Gastroesophageal sphincter (tissue), 4 donors: ENCODE results near the gene SIAH3. TPM values are rescaled to one million over a fixed set of nuclear protein-coding genes. Genes with fewer than 3 reads are reported as not detected.

Source experiments
- ATAC-seq: fragments of 150-250 bp; one replicate; pipeline ENCODE4 v1.9.1; 2016; ENCODE audit warnings: mild to moderate bottlenecking, moderate library complexity
- H3K27ac ChIP-seq, 4 donors: fragments of 200-600 bp; sonication (generic) in 3 of 4; 1 replicate in 3 of 4; 2 replicates in 1 of 4; pipeline ENCODE4 v1.5.1; 2016 to 2019
- H3K27me3 ChIP-seq: fragments of 200-600 bp; sonication (generic); one replicate; pipeline ENCODE4 v1.5.1; 2019
- H3K36me3 ChIP-seq, 2 donors: fragments of 200-600 bp; sonication (generic); one replicate each; pipeline ENCODE4 v1.5.1; 2019; ENCODE audit warnings: control low read depth in 1 of 2
- H3K4me1 ChIP-seq, 3 donors: fragments of 200-600 bp; sonication (generic); 1 replicate in 2 of 3; 2 replicates in 1 of 3; pipeline ENCODE4 v1.5.1; 2016 to 2019; ENCODE audit warnings: control low read depth in 2 of 3
- H3K4me3 ChIP-seq, 2 donors: fragments of 200-600 bp; sonication (generic); one replicate each; pipeline ENCODE4 v1.5.1; 2019; ENCODE audit warnings: mild to moderate bottlenecking in 1 of 2, moderate library complexity in 1 of 2
- H3K9me3 ChIP-seq, 3 donors: fragments of 200-600 bp; sonication (generic); one replicate each; pipeline ENCODE4 v1.5.1; 2017 to 2019; ENCODE audit warnings: control low read depth in 2 of 3
- EP300 ChIP-seq: sonication (generic); formaldehyde crosslinking; IDR thresholded peaks from one replicate; pipeline ENCODE4 v1.6.1; 2017; ENCODE audit warnings: antibody characterized with exemption, mild to moderate bottlenecking
- POLR2A ChIP-seq, 2 donors: fragments of 450-650 bp; IDR thresholded peaks; one replicate each; pipeline ENCODE4 v1.6.1; 2017; ENCODE audit warnings: antibody characterized with exemption in 2 of 2, mild to moderate bottlenecking in 2 of 2, moderate library complexity in 1 of 2
- POLR2AphosphoS5 ChIP-seq: sonication (generic); formaldehyde crosslinking; IDR thresholded peaks from one replicate; pipeline ENCODE4 v1.6.1; 2017; ENCODE audit warnings: antibody characterized with exemption
- WGBS, 2 donors: methylation state at CpG; one replicate each; pipeline ENCODE4 v1.1.5; 2018; ENCODE audit warnings: low coverage in 1 of 2; 5-methylcytosine and 5-hydroxymethylcytosine counted together
- total RNA-seq, 4 donors: library from RNA; depleted of rRNA; stranded (reverse); fragments of >200 nt; gene quantifications; one replicate each; pipeline ENCODE4 v1.1.0, GENCODE V29; 2016
- TF ChIP-seq, protein P1 (sequence below), 4 experiments: fragments of 200-600 bp in 2 of 4; fragments of 450-650 bp in 2 of 4; sonication (generic) in 1 of 4; IDR thresholded peaks; one replicate each; pipeline ENCODE4 v1.5.1; 2017 to 2019; ENCODE audit warnings: antibody characterized with exemption in 4 of 4, mild to moderate bottlenecking in 2 of 4, moderate library complexity in 2 of 4

The SIAH3 gene
- total RNA-seq, 4 donors from 2014 or later: not detected

DNA sequence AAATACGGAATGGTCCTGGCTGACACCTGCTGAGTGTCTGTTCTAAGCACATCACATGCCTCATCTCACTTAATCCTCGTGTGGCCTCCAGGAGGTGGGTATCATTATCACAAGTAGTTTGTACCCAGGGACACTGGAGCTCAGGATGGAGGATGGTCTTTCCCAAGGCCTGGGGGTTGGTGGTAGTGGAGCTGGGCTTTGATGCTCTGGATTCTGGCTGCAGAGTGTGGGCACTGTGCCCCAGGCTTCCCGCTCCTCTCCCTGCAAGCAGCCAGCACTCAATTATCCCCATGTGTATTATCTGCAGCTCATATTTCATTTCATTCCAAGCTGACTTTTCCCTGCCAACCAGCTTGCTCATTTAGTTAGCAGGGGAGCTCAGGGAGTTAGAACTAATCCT is 52.1 kb downstream of the SIAH3 start:
- no peak overlapping the region for H3K27ac ChIP-seq
- H3K9me3 ChIP-seq: no peaks in the 10 kb centered on the region
- 40 to 70% methylated on average over 1 to 2 of the region's 3 CpGs for WGBS, 2 donors
- H3K4me1 ChIP-seq: no peaks in the 10 kb centered on the region
- TF ChIP-seq POLR2AphosphoS5 (no peak), EP300 (no peak), POLR2A (IDR thresholded peaks at IDR 0.05) (no peak)
- TF ChIP-seq, protein P1, sequence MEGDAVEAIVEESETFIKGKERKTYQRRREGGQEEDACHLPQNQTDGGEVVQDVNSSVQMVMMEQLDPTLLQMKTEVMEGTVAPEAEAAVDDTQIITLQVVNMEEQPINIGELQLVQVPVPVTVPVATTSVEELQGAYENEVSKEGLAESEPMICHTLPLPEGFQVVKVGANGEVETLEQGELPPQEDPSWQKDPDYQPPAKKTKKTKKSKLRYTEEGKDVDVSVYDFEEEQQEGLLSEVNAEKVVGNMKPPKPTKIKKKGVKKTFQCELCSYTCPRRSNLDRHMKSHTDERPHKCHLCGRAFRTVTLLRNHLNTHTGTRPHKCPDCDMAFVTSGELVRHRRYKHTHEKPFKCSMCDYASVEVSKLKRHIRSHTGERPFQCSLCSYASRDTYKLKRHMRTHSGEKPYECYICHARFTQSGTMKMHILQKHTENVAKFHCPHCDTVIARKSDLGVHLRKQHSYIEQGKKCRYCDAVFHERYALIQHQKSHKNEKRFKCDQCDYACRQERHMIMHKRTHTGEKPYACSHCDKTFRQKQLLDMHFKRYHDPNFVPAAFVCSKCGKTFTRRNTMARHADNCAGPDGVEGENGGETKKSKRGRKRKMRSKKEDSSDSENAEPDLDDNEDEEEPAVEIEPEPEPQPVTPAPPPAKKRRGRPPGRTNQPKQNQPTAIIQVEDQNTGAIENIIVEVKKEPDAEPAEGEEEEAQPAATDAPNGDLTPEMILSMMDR (IDR thresholded peaks at IDR 0.05): no peak
- no peaks in the 10 kb centered on the region for H3K36me3 ChIP-seq
- ATAC-seq: no peak
- H3K4me3 ChIP-seq: no peak overlapping the region
- H3K27me3 ChIP-seq: no peaks in the 10 kb centered on the region

DNA sequence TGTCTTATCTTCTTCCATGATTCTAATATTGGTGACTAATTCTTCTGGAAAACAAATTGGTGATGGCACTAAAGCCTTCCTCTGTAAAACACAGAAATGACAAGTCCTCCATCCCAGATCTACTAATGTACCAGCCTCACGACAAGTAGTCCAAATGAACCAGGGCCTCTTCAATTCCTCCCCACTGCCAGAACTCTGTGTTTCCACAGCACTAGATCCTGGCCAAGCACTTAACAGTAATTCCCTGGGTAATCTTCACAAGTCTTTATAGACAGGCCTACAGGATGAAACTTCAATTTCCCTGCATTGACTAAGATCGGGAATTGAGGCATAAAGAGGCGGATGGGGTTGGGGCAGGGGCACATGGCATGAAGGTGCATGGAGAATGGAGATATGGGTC is 52.7 kb downstream of the SIAH3 start:
- Histone ChIP-seq H3K27ac (no peak overlapping the region), H3K9me3 (no peaks in the 10 kb centered on the region), H3K27me3 (no peaks in the 10 kb centered on the region), H3K36me3 (no peaks in the 10 kb centered on the region), H3K4me3 (no peak overlapping the region), H3K4me1 (no peaks in the 10 kb centered on the region)
- TF ChIP-seq POLR2A (IDR thresholded peaks at IDR 0.05) (no peak), POLR2AphosphoS5 (no peak), EP300 (no peak)
- 89% methylated on average over 3 of the region's 3 CpGs; no CpG with 5 or more reads in 1 of the 2 donors for WGBS, 2 donors
- ATAC-seq: no peak

DNA sequence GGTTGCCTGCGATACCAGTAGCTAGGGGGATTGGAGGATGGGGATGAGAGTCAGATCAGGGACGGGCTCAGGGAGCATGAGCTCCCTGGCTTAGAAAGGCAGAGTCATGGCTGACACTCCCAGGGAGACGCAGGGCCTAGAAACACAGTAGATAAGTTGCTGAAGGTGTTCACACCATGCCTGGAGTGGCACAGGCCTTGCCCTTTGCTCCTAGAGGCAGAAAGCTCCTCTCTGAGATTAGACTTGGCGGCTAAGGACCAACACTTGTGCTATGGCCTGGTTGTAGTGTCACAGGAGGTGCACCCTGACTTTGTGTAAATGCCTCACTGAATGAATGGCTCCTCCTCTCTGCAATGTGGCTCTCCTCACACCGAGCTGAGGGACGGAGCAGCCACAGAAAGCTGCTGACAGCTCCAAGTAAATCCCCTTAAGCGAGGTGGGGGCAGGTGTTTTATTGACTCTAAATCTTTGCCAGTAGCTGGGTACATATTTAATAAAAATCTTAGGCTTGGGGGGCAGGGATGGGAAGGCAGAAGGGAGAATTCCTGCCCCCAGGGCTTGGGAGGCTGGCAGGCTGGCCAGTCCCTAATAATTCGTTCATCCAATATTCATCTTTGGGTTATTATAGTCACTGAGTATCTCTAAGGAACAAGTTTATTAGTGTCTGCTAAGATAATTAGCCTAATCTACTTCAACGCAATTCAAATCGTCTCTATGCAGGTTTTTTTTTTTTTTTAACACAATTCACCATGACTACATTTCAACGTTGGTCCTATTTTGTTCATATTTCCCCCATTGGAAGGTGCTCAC is 54.9 kb downstream of the SIAH3 start:
- no peak overlapping the region for H3K27ac ChIP-seq
- H3K27me3 ChIP-seq: no peaks in the 10 kb centered on the region
- 71 to 83% methylated on average over 6 to 10 of the region's 11 CpGs for WGBS, 2 donors
- ATAC-seq: no peak
- H3K36me3 ChIP-seq: no peaks in the 10 kb centered on the region
- H3K4me1 ChIP-seq: no peaks in the 10 kb centered on the region
- no peak for TF ChIP-seq POLR2AphosphoS5
- TF ChIP-seq EP300: no peak
- TF ChIP-seq POLR2A (IDR thresholded peaks at IDR 0.05): no peak
- TF ChIP-seq, protein P1 (IDR thresholded peaks at IDR 0.05): no peak
- no peak overlapping the region for H3K4me3 ChIP-seq
- H3K9me3 ChIP-seq: no peaks in the 10 kb centered on the region

DNA sequence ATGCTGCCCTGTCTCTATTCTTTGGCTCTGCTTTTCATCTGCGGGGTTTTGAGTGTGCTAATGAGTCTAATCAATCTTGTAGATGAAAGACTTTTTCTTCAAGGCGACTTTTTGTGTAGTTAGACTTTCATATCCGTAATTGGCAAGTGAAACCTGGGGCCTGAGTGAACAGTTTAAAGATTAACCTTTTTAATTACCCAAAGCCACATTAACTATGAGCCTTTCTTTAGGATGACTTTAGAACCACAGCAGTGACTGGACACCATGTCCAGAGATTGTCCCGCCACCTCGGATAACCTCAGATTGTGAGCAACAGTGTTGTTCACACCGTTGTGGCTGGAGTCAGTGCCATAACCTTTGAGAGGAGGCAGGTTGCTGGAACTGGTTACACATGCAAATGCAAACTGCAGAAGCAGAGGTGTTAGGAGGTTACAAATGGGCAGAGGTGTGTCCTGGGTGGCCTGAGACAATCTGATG is 58.7 kb downstream of the SIAH3 start:
- Histone ChIP-seq H3K4me3 (no peak overlapping the region), H3K27me3 (no peaks in the 10 kb centered on the region), H3K4me1 (no peaks in the 10 kb centered on the region), H3K9me3 (no peaks in the 10 kb centered on the region), H3K36me3 (no peaks in the 10 kb centered on the region), H3K27ac (no peak overlapping the region)
- TF ChIP-seq, protein P1 (IDR thresholded peaks at IDR 0.05): no peak
- TF ChIP-seq POLR2A (IDR thresholded peaks at IDR 0.05) (no peak), POLR2AphosphoS5 (no peak), EP300 (no peak)
- WGBS, 2 donors: 46 to 53% methylated on average over 3 to 6 of the region's 6 CpGs
- no peak for ATAC-seq

DNA sequence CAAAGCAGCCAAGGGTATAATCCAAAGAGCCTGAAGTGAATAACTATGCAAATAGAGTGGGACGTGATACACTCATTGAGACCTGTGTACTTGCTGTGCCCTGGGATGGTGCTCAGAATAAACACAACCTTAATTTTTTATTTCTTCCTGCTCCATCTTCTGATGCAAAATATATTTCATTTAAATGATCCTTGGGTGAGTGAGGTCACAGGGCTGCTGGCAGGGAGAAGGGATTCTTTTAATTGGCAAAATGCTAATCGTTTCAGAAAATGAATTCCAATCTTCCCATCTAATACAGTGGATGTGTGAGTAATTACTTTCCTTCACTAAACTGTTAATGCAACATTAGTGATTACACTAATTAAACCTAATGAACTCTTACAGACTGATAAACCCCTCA is 63.5 kb downstream of the SIAH3 start:
- H3K27me3 ChIP-seq: no peaks in the 10 kb centered on the region
- no peak overlapping the region for H3K27ac ChIP-seq
- no peaks in the 10 kb centered on the region for H3K4me1 ChIP-seq
- H3K36me3 ChIP-seq: no peaks in the 10 kb centered on the region
- H3K4me3 ChIP-seq: no peak overlapping the region
- ATAC-seq: no peak
- TF ChIP-seq EP300: no peak
- TF ChIP-seq POLR2A (IDR thresholded peaks at IDR 0.05): no peak
- TF ChIP-seq, protein P1 (IDR thresholded peaks at IDR 0.05): no peak
- TF ChIP-seq POLR2AphosphoS5: no peak
- H3K9me3 ChIP-seq: no peaks in the 10 kb centered on the region
- WGBS, 2 donors: 81 to 90% methylated on average over 1 to 2 of the region's 2 CpGs
